CD4-positive, alpha-beta T cell (primary cell): ENCODE results near the gene STAM2. TPM values are rescaled to one million over a fixed set of nuclear protein-coding genes. Genes with fewer than 3 reads are reported as not detected.
"Not testable (repeated sequence)": the region's sequence is repeated elsewhere in the genome, so short reads cannot be mapped to it uniquely, and the experiment has no call there.

Experiments used
- ATAC-seq: fragments of 200-7000 bp; cut with Tn5 transposase; one replicate; pipeline ENCODE4 v1.10.0; 2022; ENCODE audit warnings: mild to moderate bottlenecking; ENCODE audit not compliant: poor library complexity
- CTCF ChIA-PET: fragments of 350-600 bp; sonication (Branson Sonifier 250); formaldehyde crosslinking; loops from one replicate; lab custom pipeline; 2021; ENCODE audit warnings: antibody characterized with exemption, inconsistent platforms; lab: Charles Lee
- POLR2A ChIA-PET: fragments of 350-600 bp; sonication (Branson Sonifier 250); formaldehyde crosslinking; loops from one replicate; lab custom pipeline; 2021; ENCODE audit warnings: antibody characterized with exemption, inconsistent platforms; lab: Charles Lee
- DNase-seq, 14 experiments: peaks; one replicate each; pipeline ENCODE4 v3.0.0-alpha.2; 2013 to 2020; ENCODE audit warnings: mixed read lengths in 2 of 14
- H3K27ac ChIP-seq, 2 donors: one replicate each; pipeline versions ENCODE4 v1.5.1 to v1.7.0; 2013; ENCODE audit warnings: low read length in 2 of 2, low read depth in 1 of 2, mild to moderate bottlenecking in 1 of 2
- H3K27me3 ChIP-seq, 2 experiments: 1 replicate in 1 of 2; 2 replicates in 1 of 2; pipeline versions ENCODE4 v1.6.1 to v1.7.0; 2013; ENCODE audit warnings: low read length in 2 of 2, control low read depth in 1 of 2, mild to moderate bottlenecking in 1 of 2, moderate library complexity in 1 of 2; ENCODE audit not compliant: insufficient read depth in 2 of 2, control insufficient read depth in 1 of 2
- H3K36me3 ChIP-seq: one replicate; pipeline ENCODE4 v1.6.1; 2013; ENCODE audit warnings: low read length, control low read depth; ENCODE audit not compliant: insufficient read depth
- H3K4me1 ChIP-seq: one replicate; pipeline ENCODE4 v1.6.1; 2013; ENCODE audit warnings: low read length, control low read depth; ENCODE audit not compliant: insufficient read depth
- H3K4me3 ChIP-seq: one replicate; pipeline ENCODE4 v1.5.1; 2013; ENCODE audit warnings: mild to moderate bottlenecking, low read length, moderate library complexity
- H3K9me3 ChIP-seq, 2 experiments: 1 replicate in 1 of 2; 2 replicates in 1 of 2; pipeline versions ENCODE4 v1.6.1 to v1.7.0; 2013; ENCODE audit warnings: low read length in 2 of 2, mild to moderate bottlenecking in 2 of 2, control low read depth in 1 of 2, moderate library complexity in 1 of 2; ENCODE audit not compliant: control insufficient read depth in 1 of 2, insufficient read depth in 1 of 2
- H3K27ac Mint-ChIP-seq: one replicate; pipeline ENCODE4 v1.8.0; 2020; ENCODE audit warnings: mixed read lengths
- H3K27me3 Mint-ChIP-seq: one replicate; pipeline ENCODE4 v1.8.0; 2021; ENCODE audit warnings: mixed read lengths
- H3K36me3 Mint-ChIP-seq: one replicate; pipeline ENCODE4 v1.8.0; 2021; ENCODE audit warnings: low read depth, mixed read lengths
- H3K4me1 Mint-ChIP-seq: one replicate; pipeline ENCODE4 v1.8.0; 2021; ENCODE audit warnings: low read depth, mixed read lengths
- H3K4me3 Mint-ChIP-seq: one replicate; pipeline ENCODE4 v1.8.0; 2020; ENCODE audit warnings: mild to moderate bottlenecking, mixed read lengths
- H3K9me3 Mint-ChIP-seq: one replicate; pipeline ENCODE4 v1.8.0; 2020; ENCODE audit warnings: mixed read lengths
- intact Hi-C, 2 experiments: fragments of 100-400 bp; cut with DNase I in 1 of 2; cut with micrococcal nuclease in 1 of 2; formaldehyde crosslinking; loops; one replicate each; pipeline versions ENCODE4 v1.15.1 to v1.9.0; 2023 to 2025; cut with DNase I, micrococcal nuclease
- total RNA-seq, 174 experiments: library from RNA in 2 of 174; stranded (reverse) in 2 of 174; gene quantifications; one replicate each; pipeline ENCODE4 v1.2.3 and lab custom pipeline; 2021 to 2026
- TF ChIP-seq, protein P1 (sequence below): fragments of 200-600 bp; IDR thresholded peaks from one replicate; pipeline ENCODE4 v1.8.0; 2022; ENCODE audit warnings: antibody characterized with exemption, mild to moderate bottlenecking

Gene STAM2
- total RNA-seq, 2 experiments from 2014 or later, result 4.1 to 4.9 TPM

DNA sequence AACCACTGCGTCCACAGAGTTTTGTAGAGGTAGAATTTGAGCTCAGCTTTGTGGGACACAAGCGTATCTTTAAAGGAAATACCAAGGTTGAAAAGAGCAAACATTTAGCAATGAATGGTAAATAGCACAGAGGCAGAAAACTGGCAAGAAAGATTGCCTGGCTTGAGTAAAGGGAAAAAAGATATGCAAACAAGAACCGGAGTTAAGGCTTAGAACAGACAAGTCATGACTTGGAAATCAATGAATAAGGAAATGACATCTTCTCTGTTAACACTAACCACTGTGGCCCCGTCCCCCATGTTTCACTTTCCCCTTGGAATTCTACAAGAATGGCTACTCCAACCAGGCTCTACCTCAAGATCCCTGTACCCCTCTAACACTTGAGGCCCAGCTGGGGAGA lies 3.8 kb downstream of the STAM2 start:
- H3K9me3 Mint-ChIP-seq, result no peaks in the 10 kb centered on the region
- H3K27ac Mint-ChIP-seq, result peak overlapping the region; percentile 50
- H3K27ac ChIP-seq, result no peak overlapping the region

DNA sequence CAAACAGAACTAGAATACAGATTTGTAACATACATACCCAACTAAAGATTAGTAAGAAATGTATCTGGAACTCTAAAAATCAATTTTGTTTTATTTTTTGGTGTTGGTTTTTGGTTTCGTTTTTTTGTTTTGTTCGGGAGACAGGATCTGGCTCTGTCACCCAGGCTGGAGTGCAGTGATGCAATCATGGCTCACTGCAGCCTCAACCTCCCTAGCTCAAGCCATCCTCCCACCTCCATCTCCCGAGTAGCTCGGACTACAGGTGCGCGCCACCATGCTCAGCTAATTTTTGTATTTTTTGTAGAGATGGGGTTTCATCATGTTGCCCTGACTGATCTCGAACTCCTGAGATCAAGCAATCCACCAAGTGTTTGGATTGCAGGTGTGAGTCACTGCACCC lies 6.4 kb downstream of the STAM2 start:
- CTCF ChIA-PET, intact Hi-C loops, H3K27ac Mint-ChIP-seq, H3K4me3 ChIP-seq, H3K27me3 ChIP-seq, H3K4me1 ChIP-seq, H3K36me3 ChIP-seq, POLR2A ChIA-PET, H3K9me3 Mint-ChIP-seq, H3K27ac ChIP-seq, H3K4me3 Mint-ChIP-seq, H3K9me3 ChIP-seq, ATAC-seq, H3K27me3 Mint-ChIP-seq, DNase-seq: not testable (repeated sequence)
- Mint-ChIP-seq H3K4me1 (peaks cover 57% of the 10 kb centered on the region), H3K36me3 (peaks cover 11% of the 10 kb centered on the region)

More for the DNA sequence above, 3.8 kb downstream of the STAM2 start:
- H3K4me3 ChIP-seq, result no peak overlapping the region
- H3K36me3 ChIP-seq, result no peaks in the 10 kb centered on the region
- H3K27me3 Mint-ChIP-seq, result no peaks in the 10 kb centered on the region
- H3K4me1 ChIP-seq, result peaks cover 22% of the 10 kb centered on the region
- ChIA-PET CTCF (interaction anchor here (1.6 kb wide), 1 partner anchor 7 kb away, joined by 4 read pairs; no protein-coding TSS in a partner anchor), POLR2A (no interaction called here)
- no peaks in the 10 kb centered on the region for H3K9me3 ChIP-seq
- intact Hi-C loops, result loop anchor here in 1 of 2 experiments (10.0 kb wide), 1 partner anchor 347 kb away; the partner anchor contains the start of gene ARL5A
- peak overlapping the region; percentile 8 for H3K4me3 Mint-ChIP-seq
- DNase-seq, result no peak
- ATAC-seq, result no peak
- TF ChIP-seq, protein P1, sequence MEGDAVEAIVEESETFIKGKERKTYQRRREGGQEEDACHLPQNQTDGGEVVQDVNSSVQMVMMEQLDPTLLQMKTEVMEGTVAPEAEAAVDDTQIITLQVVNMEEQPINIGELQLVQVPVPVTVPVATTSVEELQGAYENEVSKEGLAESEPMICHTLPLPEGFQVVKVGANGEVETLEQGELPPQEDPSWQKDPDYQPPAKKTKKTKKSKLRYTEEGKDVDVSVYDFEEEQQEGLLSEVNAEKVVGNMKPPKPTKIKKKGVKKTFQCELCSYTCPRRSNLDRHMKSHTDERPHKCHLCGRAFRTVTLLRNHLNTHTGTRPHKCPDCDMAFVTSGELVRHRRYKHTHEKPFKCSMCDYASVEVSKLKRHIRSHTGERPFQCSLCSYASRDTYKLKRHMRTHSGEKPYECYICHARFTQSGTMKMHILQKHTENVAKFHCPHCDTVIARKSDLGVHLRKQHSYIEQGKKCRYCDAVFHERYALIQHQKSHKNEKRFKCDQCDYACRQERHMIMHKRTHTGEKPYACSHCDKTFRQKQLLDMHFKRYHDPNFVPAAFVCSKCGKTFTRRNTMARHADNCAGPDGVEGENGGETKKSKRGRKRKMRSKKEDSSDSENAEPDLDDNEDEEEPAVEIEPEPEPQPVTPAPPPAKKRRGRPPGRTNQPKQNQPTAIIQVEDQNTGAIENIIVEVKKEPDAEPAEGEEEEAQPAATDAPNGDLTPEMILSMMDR, result no peak
- peaks cover 26% of the 10 kb centered on the region for H3K36me3 Mint-ChIP-seq
- H3K27me3 ChIP-seq, result no peaks in the 10 kb centered on the region
- peaks cover 70% of the 10 kb centered on the region for H3K4me1 Mint-ChIP-seq

DNA sequence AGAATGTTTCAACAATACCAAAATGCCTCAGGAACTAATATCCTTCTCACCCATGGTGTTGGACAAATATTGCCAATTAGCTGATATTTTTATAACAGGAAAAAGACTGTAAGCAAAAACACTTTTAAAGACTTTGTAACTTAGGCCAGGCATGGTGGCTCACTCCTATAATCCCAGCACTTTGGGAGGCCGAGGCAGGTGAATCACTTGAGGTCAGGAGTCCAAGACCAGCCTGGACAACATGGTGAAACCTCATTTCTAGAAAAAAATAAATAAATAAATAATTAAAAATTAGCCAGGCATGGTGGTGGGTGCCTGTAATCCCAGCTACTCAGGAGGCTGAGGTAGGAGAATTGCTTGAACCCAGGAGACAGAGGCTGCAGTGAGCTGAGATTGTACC lies 8.1 kb downstream of the STAM2 start:
- POLR2A ChIA-PET, result interaction anchor here (1.2 kb wide), 1 partner anchor 8 kb away, joined by 6 read pairs; the partner anchor contains the start of gene STAM2
- DNase-seq, H3K4me3 ChIP-seq, intact Hi-C loops, ATAC-seq, H3K27ac Mint-ChIP-seq, H3K9me3 ChIP-seq, H3K36me3 ChIP-seq, H3K27me3 ChIP-seq, CTCF ChIA-PET, H3K9me3 Mint-ChIP-seq, H3K27ac ChIP-seq, H3K27me3 Mint-ChIP-seq, H3K4me3 Mint-ChIP-seq, H3K4me1 ChIP-seq: not testable (repeated sequence)
- peaks cover 46% of the 10 kb centered on the region for H3K4me1 Mint-ChIP-seq
- H3K36me3 Mint-ChIP-seq, result peaks cover 16% of the 10 kb centered on the region

DNA sequence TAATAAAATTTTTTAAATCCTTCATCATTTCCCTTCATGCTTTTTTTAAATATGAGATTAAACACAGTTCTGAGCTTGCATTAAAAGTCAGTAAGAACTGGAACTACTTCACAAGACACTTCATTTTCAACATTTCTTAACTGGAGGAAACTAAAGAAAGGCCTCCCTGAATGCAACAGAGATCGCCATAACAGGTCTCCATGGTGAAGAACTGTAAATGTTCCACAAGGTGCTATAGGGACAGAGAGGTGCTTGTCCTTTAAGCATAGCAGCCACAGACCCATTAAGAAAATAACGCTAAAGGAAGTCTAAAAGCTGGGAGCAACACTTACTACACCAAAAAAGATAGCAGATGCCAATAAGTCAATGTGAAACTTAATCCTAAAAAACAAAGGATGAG lies 8.5 kb downstream of the STAM2 start:
- peaks cover 4% of the 10 kb centered on the region for H3K4me1 ChIP-seq
- TF ChIP-seq, protein P1, result no peak
- no peak overlapping the region for H3K4me3 ChIP-seq
- H3K27ac Mint-ChIP-seq, result no peak overlapping the region
- ChIA-PET CTCF (no interaction called here), POLR2A (interaction anchor here (1.2 kb wide), 1 partner anchor 9 kb away, joined by 6 read pairs; the partner anchor contains the start of gene STAM2)
- H3K36me3 Mint-ChIP-seq, result peaks cover 17% of the 10 kb centered on the region
- H3K27me3 Mint-ChIP-seq, result no peaks in the 10 kb centered on the region
- no peaks in the 10 kb centered on the region for H3K27me3 ChIP-seq
- H3K4me1 Mint-ChIP-seq, result peaks cover 41% of the 10 kb centered on the region
- H3K27ac ChIP-seq, result no peak overlapping the region
- no peaks in the 10 kb centered on the region for H3K9me3 Mint-ChIP-seq
- no peaks in the 10 kb centered on the region for H3K36me3 ChIP-seq
- ATAC-seq (no peak), DNase-seq (no peak)
- intact Hi-C loops, result no loop called here
- no peaks in the 10 kb centered on the region for H3K9me3 ChIP-seq
- no peak overlapping the region for H3K4me3 Mint-ChIP-seq
